T-helper 2 cell (primary cell): Measurements from ENCODE around the gene MBD4.

Experiments
- DNase-seq, 5 experiments: peaks; one replicate each; pipeline versions ENCODE4 v3.0.0 to v3.0.0-alpha.2; 2012 to 2022

Gene MBD4

DNA sequence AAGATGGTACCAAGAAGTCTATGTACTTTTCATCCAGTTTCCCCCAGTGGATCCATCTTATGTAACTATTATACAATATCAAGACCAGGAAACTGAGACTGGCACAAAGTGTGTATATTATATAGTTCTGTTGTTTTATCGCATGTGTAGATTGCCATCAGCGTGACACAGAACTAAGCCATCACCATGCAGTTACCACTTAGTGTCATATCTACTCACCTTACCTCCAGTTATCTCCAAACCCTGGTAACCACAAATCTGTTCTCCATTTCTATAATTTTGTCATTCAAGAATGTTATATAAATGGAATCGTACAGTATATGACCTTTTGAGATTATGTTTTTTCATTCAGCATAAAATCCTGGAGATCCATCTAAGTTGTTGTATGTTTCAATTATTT lies 23.3 kb upstream of the MBD4 start:
- DNase-seq = peak in 1 of 5 experiments; percentile 58

- no peak for DNase-seq
Measured at GRCh38 chr3:129462361-129462968, 22.7 kb upstream of the MBD4 start.

DNA sequence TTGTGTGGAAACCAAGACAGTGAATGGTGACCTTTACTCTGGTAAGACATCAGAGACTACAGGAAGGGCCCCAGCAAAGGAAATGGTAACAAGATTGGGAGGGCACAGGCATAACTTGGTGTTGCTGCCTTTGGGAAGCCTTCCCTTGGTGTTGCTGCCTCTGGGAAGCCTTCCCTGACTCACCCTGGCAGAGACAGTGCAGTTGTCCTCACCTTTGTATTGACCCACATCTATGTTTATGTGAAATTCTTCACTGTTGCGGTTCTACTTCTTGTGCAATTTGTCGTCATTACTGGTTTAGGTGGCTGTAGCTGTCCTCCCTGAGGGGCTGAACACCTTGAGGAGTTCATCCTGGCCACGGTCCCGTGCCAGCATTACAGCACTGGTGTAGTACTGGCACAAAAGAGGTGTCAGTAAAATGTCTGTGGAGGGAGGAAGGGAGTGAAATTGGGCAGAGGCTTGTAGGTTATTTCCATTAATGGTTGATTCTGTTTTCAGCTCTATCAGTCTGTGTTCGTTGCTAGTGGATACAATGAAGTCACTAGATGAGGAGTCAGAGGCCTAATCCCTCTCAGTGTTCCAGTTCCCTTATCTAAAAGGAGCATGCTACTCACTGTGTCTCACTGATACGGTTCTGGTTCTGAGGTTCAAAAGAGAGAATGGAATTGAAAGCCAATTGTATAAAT lies 21.9 kb upstream of the MBD4 start:
- DNase-seq = no peak

DNA sequence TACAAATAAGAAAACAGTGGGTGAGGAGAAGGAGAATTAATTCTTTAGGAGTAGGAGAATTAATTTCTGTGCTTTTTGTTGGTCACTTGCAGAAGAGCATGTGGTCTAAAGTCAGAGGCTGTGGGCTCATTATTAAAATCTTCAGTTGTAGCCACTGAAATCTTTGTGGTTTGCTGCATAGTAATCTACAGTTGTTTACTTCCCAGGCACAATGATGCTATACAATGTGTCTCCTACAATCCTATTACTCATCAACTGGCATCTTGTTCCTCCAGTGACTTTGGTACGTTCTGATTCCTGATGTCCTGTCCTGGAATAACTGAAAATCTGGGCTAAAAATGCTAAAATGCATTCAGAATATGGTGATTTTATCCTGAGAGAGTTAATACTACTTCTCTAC lies 21.3 kb upstream of the MBD4 start:
- DNase-seq = peak in 1 of 5 experiments; percentile 20

- no peak for DNase-seq
Measured at GRCh38 chr3:129460572-129460971, 20.8 kb upstream of the MBD4 start.

DNA sequence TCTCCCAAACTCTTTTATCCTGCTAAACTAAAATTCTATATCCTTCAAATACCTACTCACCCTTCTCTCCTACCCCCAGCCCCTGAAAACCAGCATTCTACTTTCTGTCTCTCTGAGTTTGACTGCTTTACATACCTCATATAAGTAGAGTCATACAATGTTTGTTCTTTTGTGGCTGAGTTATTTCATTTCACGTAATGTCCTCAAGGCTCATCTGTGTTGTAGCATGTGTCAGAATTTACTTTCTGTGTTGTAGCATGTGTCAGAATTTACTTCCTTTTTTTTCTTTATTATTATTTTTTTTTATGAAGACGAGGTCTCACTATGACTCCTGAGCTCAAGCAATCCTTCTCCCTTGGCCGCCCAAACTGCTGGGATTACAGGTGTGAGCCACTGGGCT lies 20.4 kb upstream of the MBD4 start:
- no peak for DNase-seq

- no peak for DNase-seq
Measured at GRCh38 chr3:129453732-129454131, 14.0 kb upstream of the MBD4 start.

GRCh38 chr3:129449279-129450115 lies 9.7 kb upstream of the MBD4 start:
- no peak for DNase-seq

- DNase-seq = no peak
Measured at GRCh38 chr3:129448186-129448895, 8.6 kb upstream of the MBD4 start.

GRCh38 chr3:129446926-129447325 lies 7.2 kb upstream of the MBD4 start:
- DNase-seq = no peak

DNA sequence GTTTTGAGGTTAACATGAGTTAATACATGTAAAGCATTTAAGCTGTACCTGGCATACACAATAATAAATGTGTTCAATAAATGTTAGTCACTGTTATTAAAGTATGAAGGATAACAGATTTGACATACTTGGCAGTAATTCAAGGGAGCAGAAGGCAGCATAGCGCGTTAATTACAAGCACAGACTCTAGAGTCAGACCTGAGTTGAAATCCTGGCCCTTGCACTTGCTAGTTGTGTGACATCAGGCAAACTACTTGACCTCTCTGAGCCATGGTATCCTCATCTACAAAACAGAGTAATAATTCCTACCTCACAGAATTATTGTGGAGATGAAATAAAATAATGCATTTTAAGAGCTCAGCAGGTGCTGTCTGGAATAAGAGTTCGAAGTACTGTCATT lies 5.7 kb upstream of the MBD4 start:
- no peak for DNase-seq

DNA sequence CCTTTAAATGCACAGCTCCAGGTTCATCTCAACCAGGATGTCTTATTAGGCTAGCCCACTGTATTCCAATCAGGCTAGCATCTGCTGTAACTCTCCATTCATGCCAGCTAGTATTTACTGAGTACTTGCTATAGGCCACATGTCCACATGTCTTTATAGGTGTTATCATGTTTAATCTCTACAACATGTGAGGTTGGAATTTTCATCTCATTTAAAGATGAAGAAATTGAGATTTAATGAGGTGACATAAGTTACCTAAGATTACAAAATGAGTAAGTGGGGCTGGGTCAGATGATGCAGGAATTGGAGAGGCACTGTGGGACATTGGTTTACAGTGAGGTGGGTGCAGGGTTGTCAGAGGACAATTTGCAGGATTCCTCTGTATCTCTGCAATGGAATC lies 3.2 kb upstream of the MBD4 start:
- DNase-seq = no peak

DNA sequence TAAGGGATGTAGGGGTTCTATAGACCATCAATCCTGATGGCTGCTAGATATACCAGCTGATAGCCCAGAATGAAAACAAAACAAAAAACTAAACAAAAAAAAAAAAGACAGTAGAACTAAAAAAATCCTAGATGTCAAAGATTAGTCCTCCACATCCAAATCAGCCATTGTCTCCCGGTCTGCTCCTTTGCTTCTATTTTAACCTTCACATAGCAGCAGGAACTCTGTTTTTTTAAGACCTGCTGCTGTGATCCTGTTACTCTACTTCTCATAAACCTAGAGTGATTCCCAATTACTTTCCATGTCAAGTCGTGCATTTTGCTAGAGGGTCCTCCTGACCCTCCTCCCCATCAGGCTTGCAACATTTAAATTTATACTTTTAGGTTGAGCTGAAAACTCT lies 2.7 kb upstream of the MBD4 start:
- no peak for DNase-seq

DNA sequence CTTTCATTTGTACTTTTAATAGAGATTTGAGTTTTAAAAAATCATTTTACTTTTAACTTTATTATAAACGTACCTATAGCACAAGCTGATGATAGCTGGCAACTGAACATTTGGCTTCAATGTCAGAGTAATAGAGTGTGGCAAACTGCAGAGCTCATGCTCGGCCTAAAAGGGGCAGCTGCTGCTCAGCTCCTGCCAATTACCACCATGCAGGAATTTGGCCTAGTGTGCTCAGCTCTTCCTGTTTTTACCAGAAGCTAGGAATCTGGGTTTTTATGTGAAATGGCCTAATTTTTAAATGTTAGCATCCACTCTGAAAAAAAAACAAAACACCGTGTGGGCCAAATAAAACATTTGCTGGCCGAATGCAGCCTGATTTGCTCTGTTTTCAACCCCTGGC lies 2.0 kb upstream of the MBD4 start:
- DNase-seq = no peak

- DNase-seq = peak in 1 of 5 experiments; percentile 55
Measured at GRCh38 chr3:129441215-129441614, 1.5 kb upstream of the MBD4 start.

GRCh38 chr3:129440618-129441190 lies 956 bp upstream of the MBD4 start:
- DNase-seq = no peak

GRCh38 chr3:129439226-129439816 lies 427 bp downstream of the MBD4 start:
- DNase-seq = peak in 4 of 5 experiments; percentile 16 to 63 (median 36)

DNA sequence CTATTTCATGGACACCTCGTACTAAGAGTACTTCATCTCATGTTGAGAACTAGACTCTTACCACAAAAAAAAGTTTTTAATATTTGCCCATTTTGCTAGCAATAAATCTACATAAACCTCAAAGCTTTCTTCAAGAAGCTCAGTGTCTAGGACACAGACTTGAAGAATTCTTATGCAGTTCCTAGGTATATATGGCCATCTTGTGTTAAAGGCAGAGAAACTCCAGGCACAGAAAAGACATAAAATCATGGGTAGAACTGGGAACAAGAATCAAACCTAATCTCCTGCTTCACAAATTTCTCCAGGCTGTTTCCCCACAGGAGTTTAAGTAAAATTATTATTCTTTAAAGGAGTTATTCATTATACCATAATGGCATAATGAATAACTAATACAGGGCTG lies 4.4 kb downstream of the MBD4 start:
- DNase-seq = no peak

GRCh38 chr3:129434140-129434539 lies 5.6 kb downstream of the MBD4 start:
- DNase-seq = no peak

DNA sequence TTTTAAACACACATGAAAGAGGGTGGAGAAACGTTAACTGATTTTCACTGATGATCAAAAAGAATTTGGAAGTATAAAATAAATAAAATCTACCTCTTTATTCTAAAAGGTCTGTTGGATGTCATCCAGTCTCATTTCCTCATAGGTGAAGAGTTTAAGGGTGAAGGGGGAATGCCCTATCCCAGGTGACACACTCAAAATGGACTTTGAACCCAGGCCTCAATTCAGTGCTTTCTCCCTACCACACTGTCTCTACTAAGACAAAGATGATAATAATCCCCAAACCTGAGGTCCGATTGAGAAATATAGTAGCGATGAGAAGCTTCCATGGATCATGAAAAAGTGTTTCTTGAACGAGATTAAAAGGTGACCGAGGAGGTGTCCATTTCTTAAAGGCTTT lies 6.2 kb downstream of the MBD4 start:
- no peak for DNase-seq

- no peak for DNase-seq
Measured at GRCh38 chr3:129432671-129433070, 7.1 kb downstream of the MBD4 start.

DNA sequence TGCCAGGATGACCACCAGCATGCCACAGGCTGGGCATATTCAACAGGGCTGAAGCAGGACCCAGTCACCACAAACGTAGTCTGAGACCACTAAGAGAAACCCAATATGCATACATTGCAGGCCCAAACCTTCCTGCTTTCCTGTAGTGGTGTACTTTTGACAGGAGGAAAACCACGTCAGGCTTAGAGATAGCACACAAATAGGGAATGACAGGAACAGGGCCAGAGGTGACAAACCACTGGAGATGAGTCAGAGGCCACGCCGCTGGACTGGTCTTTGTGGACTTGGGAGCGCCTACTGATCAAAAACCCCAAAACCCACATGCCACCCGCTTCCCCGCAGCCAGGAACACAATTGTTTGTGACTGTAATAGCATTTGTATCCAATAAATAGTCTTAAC lies 7.7 kb downstream of the MBD4 start:
- no peak for DNase-seq
